Loucy (cell line): Measurements from ENCODE around the gene EGF.

Experiments
- H2AFZ ChIP-seq: fragments of 200-600 bp; sonication (generic); 2 replicates; pipeline ENCODE4 v1.6.0; 2016; ENCODE audit warnings: antibody characterized with exemption, mild to moderate bottlenecking, low read length, moderate library complexity
- H3F3A ChIP-seq: fragments of 200-600 bp; 2 replicates; pipeline ENCODE4 v1.6.0; 2016; ENCODE audit warnings: antibody characterized with exemption, low read depth, mild to moderate bottlenecking
- H3K27me3 ChIP-seq: fragments of 200-600 bp; sonication (generic); 2 replicates; pipeline ENCODE4 v1.6.1; 2014; ENCODE audit warnings: low read length, mild to moderate bottlenecking; ENCODE audit not compliant: insufficient read depth, poor library complexity, severe bottlenecking
- H3K36me3 ChIP-seq: fragments of 200-600 bp; sonication (generic); 2 replicates; pipeline ENCODE4 v1.6.1; 2016; ENCODE audit warnings: low read length; ENCODE audit not compliant: insufficient read depth
- H3K4me1 ChIP-seq: fragments of 200-600 bp; sonication (generic); 2 replicates; pipeline ENCODE4 v1.5.1; 2014; ENCODE audit warnings: low read length, mild to moderate bottlenecking; ENCODE audit not compliant: insufficient read depth, poor library complexity, severe bottlenecking
- H3K4me2 ChIP-seq: fragments of 200-600 bp; sonication (generic); 2 replicates; pipeline ENCODE4 v1.6.0; 2014; ENCODE audit warnings: antibody characterized with exemption, low read length, low read depth, mild to moderate bottlenecking; ENCODE audit not compliant: poor library complexity, severe bottlenecking
- H3K4me3 ChIP-seq: fragments of 200-600 bp; sonication (generic); 2 replicates; pipeline ENCODE4 v1.5.1; 2014; ENCODE audit warnings: low read length, mild to moderate bottlenecking, mixed read lengths; ENCODE audit not compliant: poor library complexity, severe bottlenecking
- H3K79me2 ChIP-seq: fragments of 200-600 bp; sonication (generic); 2 replicates; pipeline ENCODE4 v1.6.1; 2014; ENCODE audit warnings: low read length; ENCODE audit not compliant: insufficient read depth
- H3K9ac ChIP-seq: fragments of 200-600 bp; sonication (generic); 2 replicates; pipeline ENCODE4 v1.6.0; 2014; ENCODE audit warnings: mild to moderate bottlenecking, low read depth, low read length, moderate library complexity; ENCODE audit not compliant: poor library complexity, severe bottlenecking
- H3K9me2 ChIP-seq: fragments of 200-600 bp; sonication (generic); replicated peaks from 2 replicates; pipeline ENCODE4 v1.6.1; 2016; ENCODE audit warnings: low read depth, low read length, mixed read lengths
- H3K9me3 ChIP-seq: fragments of 200-600 bp; sonication (generic); 2 replicates; pipeline ENCODE4 v1.6.1; 2014; ENCODE audit warnings: mild to moderate bottlenecking, antibody characterized with exemption, low read length, low read depth; ENCODE audit not compliant: insufficient read depth
- H4K20me1 ChIP-seq: fragments of 200-600 bp; sonication (generic); 2 replicates; pipeline ENCODE4 v1.6.0; 2014; ENCODE audit warnings: antibody characterized with exemption, low read length, mild to moderate bottlenecking; ENCODE audit not compliant: insufficient read depth, poor library complexity, severe bottlenecking
- CTCF ChIP-seq: fragments of 200-600 bp; sonication (generic); conservative IDR thresholded peaks from 2 replicates; pipeline ENCODE4 v1.5.1; 2014; ENCODE audit warnings: mild to moderate bottlenecking, antibody characterized with exemption, low read length
- EZH2phosphoT487 ChIP-seq: fragments of 200-600 bp; IDR thresholded peaks from 2 replicates; pipeline ENCODE4 v1.6.1; 2018; ENCODE audit warnings: antibody characterized with exemption, mild to moderate bottlenecking, moderate library complexity, borderline replicate concordance

Gene EGF

GRCh38 chr4:109921384-109921808 is 8.7 kb downstream of the EGF start:
- Histone ChIP-seq H4K20me1 (no peaks in the 10 kb centered on the region), H3F3A (no peaks in the 10 kb centered on the region), H3K36me3 (no peaks in the 10 kb centered on the region), H3K27me3 (no peaks in the 10 kb centered on the region), H3K9me3 (no peaks in the 10 kb centered on the region), H3K4me3 (no peak overlapping the region), H2AFZ (no peak overlapping the region), H3K4me2 (no peak overlapping the region), H3K4me1 (peaks cover 3% of the 10 kb centered on the region), H3K79me2 (no peaks in the 10 kb centered on the region), H3K9me2 (no peaks in the 10 kb centered on the region), H3K9ac (no peak overlapping the region)
- TF ChIP-seq CTCF: no peak
- no peak for TF ChIP-seq EZH2phosphoT487

- Histone ChIP-seq H3K4me1 (peaks cover 3% of the 10 kb centered on the region), H3K36me3 (no peaks in the 10 kb centered on the region), H3K9me3 (no peaks in the 10 kb centered on the region), H3K79me2 (no peaks in the 10 kb centered on the region), H3K9me2 (no peaks in the 10 kb centered on the region), H3F3A (no peaks in the 10 kb centered on the region), H3K4me2 (no peak overlapping the region), H3K9ac (no peak overlapping the region), H2AFZ (no peak overlapping the region), H3K4me3 (no peak overlapping the region), H3K27me3 (no peaks in the 10 kb centered on the region), H4K20me1 (no peaks in the 10 kb centered on the region)
- no peak for TF ChIP-seq EZH2phosphoT487
- TF ChIP-seq CTCF: no peak
These were observed 12.7 kb downstream of the EGF start for GRCh38 chr4:109925396-109925795.

DNA sequence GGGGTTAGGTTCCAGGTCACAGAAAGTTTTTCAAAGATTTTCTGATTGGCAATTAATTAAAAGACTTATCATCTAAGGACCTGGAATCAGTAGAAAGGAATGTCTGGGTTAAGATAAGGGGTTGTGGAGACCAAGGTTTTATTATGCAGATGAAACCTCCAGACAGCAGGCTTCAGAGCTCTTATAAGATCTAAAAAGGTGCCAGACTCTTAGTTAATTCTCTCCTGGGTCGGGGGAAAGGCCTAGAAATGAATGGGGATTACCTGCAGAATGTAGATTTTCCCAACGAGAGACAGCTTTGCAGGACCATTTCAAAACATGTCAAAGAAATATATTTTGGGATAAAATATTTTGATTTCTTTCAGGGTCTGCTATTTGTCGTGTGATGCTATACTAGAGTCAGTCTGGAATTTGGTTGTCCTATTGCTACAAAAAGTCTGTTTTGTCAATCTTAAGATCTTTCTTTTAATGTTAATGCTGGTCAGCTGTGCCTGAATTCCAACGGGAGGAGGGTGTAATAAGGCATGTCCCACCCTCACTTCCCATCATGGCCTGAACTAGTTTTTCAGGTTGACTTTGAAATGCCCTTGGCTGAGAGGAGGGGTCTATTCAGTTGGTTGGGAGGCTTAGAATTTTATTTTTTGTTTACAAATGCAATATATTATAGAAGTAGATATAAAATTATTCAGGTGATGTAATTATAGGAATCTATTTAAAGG is 15.8 kb downstream of the EGF start:
- Histone ChIP-seq H4K20me1 (no peaks in the 10 kb centered on the region), H3K36me3 (no peaks in the 10 kb centered on the region), H3K79me2 (no peaks in the 10 kb centered on the region), H3F3A (no peaks in the 10 kb centered on the region), H3K9ac (no peak overlapping the region), H3K9me3 (no peaks in the 10 kb centered on the region), H3K27me3 (no peaks in the 10 kb centered on the region), H3K9me2 (no peaks in the 10 kb centered on the region), H3K4me3 (no peak overlapping the region), H2AFZ (no peak overlapping the region), H3K4me1 (peaks cover 3% of the 10 kb centered on the region), H3K4me2 (no peak overlapping the region)
- TF ChIP-seq EZH2phosphoT487 (no peak), CTCF (no peak)
